HG03460 (cell line): ENCODE results near the gene SMURF2.
A peak's percentile ranks its signal among the peaks of the same experiment; 100 is the strongest.
"Not testable (repeated sequence)": the region's sequence is repeated elsewhere in the genome, so short reads cannot be mapped to it uniquely, and the experiment has no call there.

Experiments
- ATAC-seq: cut with Tn5 transposase; IDR thresholded peaks from one replicate; pipeline ENCODE4 v1.9.1; 2021; ENCODE audit not compliant: unreplicated experiment

Gene SMURF2

DNA sequence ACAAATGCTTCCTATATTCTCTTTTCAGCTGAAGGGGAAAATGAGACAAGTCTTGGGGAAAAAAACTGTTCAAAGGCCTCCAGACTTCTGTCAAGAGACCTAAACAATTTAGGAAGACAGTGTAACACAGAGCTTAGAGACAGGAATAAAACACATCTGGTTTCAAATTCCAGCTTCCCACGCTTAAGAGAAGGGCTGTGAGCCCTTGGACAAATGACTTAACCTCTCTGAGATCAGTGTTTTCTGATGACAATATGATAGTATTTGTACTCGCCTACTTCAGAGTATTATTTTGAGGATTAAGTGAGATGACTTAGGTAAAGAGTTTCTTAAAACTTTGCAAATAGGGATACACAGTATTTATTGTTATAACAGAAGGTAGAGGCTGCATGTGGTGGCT is 29.5 kb downstream of the SMURF2 start:
- no peak for ATAC-seq

GRCh38 chr17:64632194-64632593 is 29.9 kb downstream of the SMURF2 start:
- ATAC-seq: no peak

DNA sequence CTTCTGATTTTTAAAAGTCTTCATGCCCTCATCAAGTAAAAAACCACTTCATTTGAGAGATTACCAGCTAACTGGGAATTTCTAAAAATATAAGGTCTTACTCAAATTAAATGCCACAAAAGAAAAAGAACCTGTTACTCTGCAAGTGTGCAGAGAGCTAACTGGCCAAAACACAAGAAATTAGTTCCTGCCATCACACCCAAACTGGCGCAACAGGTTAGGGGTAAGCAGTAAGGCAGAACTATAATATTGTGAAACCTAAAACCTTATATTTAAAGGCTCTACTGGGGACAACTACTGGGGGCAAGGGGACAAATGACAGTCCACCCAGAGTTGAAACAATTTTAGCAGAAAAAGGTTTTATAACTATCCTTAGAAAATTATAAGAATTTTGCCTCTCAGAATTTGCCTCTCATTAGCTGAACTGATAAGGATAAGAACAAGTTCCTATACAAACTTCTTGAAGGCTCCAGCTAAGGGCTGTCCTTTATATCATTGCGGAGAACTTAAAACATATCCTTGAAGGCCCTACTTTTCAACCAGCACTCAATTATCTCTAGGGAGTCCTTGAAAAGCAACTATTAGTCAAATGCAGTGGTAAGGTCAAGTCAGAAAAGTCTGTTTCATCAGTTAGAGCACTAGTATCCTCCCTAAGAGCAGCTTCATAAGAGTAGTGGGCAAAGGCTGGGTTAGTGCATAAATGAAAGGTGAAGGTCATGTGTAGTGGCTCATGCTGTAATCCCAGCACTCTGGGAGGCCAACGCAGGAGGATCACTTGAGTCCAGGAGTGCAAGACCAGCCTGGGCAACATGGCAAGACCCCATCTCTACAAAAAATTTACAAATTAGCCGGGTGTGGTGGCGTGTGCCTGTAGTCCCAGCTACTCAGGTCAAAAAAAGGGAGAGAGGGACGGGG is 31.5 kb downstream of the SMURF2 start:
- ATAC-seq: no peak

DNA sequence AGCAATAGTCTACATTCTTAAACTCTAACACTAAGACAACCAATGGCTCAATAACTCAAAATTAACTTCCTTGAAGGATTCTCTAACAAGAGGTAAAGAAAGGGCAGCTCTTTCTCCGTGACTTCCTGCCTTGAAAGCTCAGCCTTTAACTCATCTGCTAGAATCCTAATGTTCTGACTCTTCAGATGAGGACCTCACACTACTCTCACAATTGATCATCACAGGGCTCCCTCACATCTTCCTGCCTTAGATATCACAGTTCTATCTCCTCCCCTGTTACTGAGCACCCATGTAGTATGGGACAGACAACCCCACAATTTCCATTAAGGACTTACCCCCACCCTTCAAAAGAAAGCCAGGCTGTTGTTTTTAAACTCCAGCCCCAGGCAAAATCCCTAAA is 33.5 kb downstream of the SMURF2 start:
- ATAC-seq: no peak

DNA sequence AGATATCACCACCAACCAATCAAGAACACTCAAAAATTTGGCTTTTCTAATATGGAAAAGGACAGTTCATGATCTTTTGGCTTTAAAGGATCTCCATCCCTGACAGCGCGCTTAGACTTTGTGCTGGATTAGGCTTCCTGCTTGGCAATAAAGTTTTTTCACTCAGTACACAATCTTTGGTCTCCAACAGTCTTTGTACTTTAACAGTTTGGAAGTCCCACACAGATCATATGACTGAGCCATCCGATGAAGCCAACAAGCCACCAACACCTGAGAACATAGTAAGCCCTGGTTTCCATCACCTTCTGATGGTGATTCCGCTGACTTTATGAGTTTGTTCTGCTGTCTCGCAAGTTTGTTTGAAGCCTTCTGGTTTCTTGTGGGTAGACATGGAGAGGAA is 34.3 kb downstream of the SMURF2 start:
- ATAC-seq: no peak

- no peak for ATAC-seq
Measured at GRCh38 chr17:64626827-64627226, 35.3 kb downstream of the SMURF2 start.

GRCh38 chr17:64625541-64625940 is 36.6 kb downstream of the SMURF2 start:
- no peak for ATAC-seq

- ATAC-seq: no peak
Measured at GRCh38 chr17:64622931-64623654, 39.0 kb downstream of the SMURF2 start.

- ATAC-seq: no peak
Measured at GRCh38 chr17:64621772-64622171, 40.3 kb downstream of the SMURF2 start.

GRCh38 chr17:64618848-64619247 is 43.3 kb downstream of the SMURF2 start:
- ATAC-seq: no peak

DNA sequence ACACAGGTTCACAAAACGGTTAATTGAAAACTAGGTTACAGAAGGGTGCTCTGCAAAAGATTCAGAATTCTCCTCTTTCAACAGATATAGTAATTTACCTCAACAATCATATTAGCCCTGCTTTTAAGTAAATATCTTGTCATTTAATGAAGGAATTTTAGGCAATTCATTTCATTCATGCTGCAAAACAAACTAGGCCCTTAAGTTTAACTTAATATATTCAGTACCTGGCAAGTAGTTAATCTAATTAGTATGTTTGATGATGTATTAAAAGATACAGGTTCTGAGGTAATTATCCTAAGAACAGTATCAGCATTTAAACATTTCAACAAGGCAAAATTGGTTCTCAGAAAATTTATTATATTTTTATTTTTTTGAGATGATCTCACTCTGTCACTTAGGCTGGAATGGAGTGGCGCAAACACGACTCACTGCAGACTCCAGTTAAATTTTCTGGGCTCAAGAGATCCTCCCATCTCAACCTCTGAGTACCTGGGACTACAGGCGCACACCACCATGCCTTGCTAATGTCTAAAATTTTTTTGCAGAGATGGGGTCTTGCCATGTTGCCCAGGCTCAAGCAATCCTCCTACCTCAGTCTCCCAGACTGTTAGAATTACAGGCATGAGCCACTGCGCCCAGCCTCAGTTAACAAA is 44.9 kb downstream of the SMURF2 start:
- no peak for ATAC-seq

GRCh38 chr17:64615028-64615677 is 47.0 kb downstream of the SMURF2 start:
- no peak for ATAC-seq

DNA sequence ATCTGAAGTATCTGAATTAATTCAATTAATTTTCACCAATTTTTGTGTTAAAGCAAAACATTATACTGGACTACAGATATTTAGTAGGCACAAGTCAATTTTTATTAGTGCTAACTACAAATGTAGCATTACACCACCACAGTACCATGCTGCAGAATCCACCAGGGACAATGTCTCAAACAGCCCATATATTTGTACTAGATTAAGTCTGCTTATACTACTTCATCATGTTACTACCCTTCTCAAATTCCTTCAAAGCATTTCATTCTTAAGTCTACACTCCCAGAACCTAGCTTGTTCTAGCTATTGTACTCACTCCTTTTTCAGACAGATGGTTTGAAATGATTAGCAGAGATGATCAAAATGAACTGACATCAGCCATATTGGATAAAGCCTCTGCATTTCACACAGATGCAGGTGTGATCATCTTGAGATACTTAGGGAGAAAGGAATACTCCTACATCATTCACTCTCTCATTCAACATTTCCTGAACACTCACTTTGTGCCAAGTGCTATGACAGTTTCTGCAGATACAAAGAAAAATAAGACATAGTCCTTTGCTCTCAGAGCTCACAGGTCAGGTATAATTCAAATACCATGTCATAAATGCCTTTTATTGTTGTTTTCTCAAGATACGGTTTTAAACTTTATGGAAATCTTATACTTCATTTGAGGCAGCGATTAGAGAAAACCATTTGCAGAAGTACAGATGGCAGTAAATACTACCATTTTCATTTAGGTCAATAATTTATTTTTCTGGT is 47.7 kb downstream of the SMURF2 start:
- ATAC-seq: no peak

DNA sequence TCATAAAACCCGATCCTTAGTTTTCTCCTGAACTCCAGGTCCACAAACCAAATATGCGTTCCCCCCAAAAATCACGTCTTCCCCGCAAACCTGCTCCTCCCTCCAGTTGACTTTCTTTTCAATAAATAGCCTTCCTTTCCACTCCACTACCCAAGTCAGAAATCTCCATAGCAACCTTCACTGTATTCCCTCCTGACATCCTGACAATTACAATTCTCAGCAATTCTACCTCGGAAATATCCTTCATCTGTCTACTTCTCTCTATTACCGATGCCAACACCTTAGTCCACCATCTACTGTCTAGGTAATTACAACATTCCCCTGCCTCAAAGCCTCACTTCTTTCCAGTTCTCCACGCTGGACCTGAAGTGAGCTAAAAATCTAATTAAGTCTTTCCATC is 50.7 kb downstream of the SMURF2 start:
- ATAC-seq: no peak

DNA sequence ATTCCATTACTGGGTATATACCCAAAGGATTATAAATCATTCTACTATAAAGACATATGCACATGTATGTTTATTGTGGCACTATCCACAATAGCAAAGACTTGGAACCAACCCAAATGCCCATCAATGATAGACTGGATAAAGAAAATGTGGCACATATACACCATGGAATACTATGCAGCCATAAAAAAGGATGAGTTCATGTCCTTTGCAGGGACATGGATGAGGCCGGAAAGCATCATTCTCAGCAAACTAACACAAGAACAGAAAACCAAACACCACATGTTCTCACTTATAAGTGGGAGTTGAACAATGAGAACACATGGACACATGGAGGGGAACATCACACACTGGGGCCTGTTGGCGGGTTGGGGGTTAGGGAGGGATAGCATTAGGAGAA is 51.9 kb downstream of the SMURF2 start:
- not testable (repeated sequence) for ATAC-seq

- no peak for ATAC-seq
Measured at GRCh38 chr17:64608571-64608981, 53.5 kb downstream of the SMURF2 start.

GRCh38 chr17:64607862-64608565 is 54.1 kb downstream of the SMURF2 start:
- ATAC-seq: no peak

DNA sequence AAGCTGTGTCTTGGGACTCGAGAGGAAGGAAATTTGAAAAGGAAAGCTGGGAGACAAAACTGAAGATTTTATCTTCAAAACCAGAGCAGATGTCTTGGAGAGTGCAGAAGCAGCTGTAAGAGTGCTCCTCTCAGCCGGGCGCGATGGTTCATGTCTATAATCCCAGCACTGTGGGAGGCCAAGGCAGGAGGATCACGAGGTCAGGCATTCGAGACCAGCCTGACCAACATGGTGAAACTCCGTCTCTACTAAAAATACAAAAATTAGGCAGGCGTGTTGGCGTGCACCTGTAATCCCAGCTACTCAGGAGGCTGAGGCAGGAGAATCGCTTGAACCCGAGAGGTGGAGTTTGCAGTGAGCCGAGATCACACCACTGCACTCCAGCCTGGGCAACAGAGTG is 57.6 kb downstream of the SMURF2 start:
- not testable (repeated sequence) for ATAC-seq

DNA sequence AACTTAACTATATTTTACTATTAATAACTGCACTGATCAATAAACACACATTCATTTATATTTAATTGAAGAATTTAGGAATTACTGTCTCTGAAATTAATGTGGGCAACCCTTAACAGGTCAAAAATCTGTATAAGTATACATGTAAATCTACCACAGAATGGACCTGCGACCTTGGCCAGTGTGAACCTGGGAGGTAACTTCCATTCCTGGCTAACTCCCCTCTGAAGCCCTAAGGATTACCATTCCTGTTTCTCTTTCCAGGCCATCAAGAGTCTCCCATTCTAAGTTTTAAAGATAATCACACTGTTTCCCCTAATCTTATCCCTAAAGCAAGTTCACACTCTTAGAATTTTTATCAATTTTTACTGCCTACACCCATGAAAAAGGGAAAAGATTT is 58.1 kb downstream of the SMURF2 start:
- no peak for ATAC-seq

- peak; percentile 12 for ATAC-seq
Measured at GRCh38 chr17:64599827-64600226, 62.3 kb downstream of the SMURF2 start.
